Fibroblast of skin of back (primary cell): ENCODE results near the gene RARB.

Experiments
- DNase-seq: peaks from one replicate; pipeline ENCODE4 v3.0.0-alpha.2; 2013

RARB gene

DNA sequence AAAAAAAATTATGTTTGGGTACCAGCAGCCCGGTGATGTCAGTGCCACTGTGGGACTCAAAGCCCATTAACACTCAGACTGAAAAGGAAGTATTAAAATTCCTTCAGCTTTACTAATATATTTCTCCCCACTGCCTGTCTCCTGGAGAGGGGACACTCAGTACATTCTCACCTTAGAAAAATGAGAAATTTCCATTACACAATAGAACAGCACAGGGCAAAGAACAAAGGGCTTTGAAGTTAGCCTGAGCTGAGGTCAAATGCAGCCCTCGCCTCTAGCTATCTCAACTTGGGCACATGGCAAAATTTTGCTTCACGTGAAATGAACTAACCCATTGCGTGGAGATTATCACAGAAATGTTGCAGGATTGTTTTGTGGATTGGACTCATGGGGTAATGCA, 80.8 kb downstream of the RARB start:
- peak; percentile 90 for DNase-seq

DNA sequence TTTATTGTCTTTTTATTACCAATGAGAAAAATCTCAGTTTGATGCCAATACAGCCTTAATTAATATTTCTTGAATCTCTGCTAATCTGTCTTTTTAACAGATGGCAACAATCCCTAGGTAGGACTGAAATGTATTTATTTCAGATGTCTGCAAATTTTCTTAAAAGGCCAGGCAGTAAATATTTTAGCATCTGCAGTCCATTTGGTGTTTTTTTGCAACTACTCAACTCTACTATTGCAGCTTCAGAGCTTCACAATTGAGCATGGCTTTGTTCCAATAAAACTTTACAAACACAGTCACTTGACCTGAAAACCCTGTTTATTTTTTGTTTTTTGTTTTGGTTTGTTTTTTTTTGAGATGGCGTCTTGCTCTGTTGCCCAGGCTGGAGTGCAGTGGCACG, 82.7 kb downstream of the RARB start:
- no peak for DNase-seq

DNA sequence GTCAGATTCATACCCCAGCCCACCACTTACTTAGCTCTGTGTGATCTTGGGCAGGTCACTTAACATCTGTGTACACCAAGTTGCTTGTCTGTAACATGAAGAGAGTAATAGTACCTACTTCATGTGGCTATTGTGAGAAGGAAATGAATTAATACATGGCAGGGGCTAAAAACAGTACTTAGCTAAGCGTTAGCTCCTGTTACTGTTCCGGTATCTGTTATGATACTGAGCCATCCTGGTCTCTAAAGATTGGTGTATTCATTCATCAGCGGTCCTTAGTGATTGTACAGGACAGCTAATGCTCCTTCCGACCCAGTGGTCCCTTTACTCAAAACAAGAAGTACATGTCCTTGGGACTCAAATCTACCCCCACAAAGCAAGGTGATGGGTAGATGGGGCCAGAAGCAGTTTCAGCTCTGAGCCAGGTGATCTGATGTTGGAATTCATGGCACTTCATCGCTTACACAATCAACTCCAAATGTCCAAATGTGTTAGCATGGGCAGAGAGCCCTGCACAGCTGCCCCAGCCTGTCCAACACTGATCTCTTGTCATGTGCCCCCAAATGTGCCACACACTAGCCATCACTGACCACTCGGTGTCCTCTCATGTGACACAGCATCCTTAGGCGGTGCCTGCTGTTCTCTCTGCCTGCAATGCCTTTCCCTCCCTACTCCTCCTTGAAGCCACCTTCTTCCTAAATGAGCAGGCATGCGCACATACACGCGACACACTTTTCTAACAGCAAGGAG, 84.1 kb downstream of the RARB start:
- DNase-seq, result no peak

DNA sequence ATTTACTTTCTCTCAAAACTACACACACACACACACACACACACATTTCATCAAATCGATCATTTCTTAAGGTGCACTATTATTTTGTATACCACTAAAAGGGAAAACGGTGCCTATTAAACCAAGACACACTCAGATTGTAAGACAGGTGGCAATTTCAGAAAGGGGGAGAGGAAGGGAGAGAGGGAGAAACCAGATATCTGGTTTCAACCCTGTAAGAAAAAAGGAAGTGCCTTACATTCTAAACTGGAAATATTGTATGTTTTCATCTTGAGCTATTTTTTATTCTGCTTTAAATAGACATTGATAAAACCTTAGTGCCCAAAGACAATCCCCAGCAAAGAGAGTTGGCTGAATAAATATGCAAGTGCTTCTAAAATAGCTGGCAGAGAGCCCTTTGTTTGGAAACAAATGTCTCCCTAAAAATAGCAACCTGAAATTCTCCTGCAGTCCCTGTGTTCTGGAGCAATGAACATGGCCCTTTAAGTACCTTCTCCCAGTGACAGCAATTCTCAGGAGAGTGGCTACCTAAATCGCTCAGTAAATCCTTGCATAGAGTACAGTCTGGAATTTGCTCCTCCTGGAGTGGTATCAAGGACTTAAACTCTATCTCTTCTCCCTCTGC, 85.7 kb downstream of the RARB start:
- DNase-seq, result no peak

DNA sequence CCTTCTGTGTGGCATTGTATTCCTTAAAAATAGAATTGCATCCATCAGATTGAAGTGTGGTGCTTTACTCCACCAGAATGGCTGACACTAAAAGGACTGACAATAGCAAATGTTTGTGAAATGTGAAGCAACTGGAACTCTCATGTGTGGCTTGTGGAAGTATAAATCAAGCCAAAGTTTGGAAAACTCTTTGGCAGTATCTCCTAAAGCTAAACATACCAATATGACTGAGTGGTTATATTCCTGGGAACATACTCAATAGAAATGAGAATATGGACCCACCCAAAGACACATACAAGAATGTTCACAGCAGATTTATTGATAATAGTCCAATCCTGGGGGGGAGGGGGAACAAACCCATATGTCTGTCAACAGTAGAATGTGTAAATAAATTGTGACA, 87.1 kb downstream of the RARB start:
- DNase-seq, result peak; percentile 35

DNA sequence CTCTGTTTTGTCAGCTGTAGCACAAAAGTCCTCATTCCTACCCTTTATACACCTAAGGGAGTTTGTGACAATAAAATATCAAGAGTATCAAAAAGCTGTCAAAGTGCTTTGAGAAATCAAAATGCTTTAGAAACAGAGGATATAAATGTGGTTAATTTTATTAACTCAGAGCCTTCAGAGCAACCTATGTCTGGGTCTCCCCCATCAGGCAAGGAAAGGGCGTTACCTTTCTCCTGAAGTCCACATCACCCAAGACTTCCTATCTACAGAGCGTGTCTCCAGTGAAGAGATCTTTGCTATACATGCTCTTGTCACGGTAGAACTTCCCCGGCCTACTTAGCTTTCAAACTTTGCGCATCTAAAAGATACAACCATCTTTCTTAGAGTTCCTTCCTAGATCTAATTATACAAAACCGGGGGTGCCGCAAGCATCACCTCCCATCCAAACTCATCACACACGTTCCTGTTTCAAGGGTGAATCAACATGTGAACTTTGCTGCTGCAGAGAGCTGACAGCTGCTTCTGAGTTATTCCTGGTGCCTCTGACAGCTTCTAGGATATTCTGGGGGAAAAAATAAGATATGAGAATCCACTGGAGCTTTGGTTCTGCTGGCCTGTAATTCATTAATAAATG, 93.0 kb downstream of the RARB start:
- DNase-seq, result no peak

DNA sequence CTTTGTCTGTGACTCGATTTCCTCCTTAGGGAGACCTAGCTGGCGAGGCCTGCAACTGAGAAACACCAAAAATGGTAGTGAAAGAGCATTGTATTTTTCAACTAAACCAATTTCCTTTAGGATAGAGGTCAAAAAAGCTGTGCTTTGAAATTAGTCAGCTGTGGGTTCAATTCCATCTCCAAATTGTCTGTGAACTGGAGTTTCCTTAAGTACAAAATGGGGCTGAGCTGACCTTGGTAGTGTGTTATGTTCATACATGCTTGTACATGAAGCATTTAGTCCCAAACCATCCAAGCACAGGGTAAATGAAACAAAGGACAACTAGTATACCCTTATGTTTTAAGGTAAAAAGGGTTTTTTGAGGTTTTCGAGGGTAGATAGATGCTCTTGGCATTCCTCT, 99.3 kb downstream of the RARB start:
- DNase-seq, result no peak

DNA sequence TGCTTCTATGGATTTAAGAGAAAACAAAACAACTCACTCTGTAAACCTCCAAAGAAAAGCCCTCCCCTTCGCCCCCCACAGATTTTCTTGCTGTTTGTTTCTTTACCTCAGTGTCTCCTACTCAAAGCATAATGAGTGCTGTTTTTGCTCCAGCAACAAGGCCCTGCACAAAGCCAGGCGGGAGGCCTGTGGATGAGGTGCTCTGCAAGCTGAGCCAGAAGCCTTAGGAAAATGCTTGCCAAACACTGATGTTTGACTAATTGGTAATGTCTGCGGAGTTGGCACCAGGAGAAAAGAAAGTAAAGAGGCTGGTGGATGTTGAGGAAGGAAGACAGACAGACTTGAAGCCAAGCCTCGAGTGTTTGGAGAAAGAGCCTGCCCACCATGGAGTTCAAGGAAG, 99.7 kb downstream of the RARB start:
- DNase-seq, result no peak

DNA sequence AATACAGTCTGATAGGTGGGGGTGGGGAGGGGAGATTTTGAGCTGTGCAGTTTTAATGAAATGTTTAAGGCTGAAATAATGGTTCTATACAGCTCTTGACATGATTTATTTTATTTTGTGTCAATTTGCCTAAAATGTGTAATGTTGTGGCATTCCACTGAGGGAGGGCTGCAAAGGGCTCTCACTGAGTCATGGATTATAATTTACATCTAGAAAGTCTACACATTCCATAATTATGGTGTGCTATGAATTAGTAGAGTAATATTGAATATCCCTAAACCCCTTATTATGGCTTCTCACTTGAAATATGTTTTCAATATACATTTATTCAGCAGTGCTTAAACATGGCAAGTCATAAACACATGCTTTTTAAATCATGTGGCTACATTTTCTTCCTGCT, 103.9 kb downstream of the RARB start:
- no peak for DNase-seq

DNA sequence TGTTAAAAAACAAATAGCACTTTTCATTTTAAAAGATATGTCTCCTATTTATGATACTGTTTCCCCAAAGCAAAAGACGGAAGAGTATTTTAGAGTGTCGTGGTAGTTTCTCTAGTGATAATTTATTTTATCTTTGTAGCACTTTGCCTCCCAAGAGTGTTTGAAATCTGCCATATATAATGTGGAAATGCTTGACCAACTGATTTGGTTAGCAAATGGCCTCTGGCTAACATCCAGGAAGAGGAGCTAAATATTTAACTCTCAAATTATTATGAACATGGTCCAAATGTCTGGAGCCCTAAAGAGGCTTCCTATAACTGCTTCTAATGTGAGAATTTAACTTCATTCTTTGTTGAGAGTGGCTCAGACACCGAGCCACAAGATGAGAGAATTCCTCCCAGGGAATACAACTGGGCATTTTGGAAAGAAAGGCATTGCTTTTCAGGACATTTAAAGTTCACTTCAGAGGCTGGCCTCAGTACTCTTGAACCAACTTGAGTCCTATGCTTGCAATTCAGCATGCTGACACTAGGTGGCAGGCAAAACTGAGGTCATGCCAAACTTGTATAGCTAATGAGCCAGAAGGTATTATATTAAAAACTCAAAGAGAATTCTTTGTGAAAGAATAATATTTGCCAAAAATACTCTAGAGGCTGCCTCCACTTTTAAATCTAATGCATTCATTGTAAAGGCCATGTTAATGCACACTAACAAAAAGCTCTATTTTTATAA, 104.5 kb downstream of the RARB start:
- no peak for DNase-seq

DNA sequence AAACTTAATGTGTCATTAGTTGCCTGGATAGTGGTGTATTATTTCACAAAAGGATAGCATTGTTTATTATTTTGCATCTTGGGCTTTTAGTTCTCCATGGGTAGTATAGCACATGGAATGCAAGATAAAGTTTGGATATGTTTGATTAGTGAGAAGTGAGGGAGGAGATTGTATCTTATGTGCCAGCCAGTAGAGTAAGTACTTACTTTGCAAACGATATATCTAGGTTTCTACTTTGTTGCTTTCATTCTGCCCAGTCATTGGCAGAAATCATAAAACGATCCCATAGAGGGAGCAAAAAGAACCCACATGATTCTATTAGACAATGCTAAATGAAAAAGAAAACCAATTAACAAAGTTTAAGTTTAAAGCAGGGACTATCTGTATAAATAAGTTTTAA, 105.3 kb downstream of the RARB start:
- no peak for DNase-seq

DNA sequence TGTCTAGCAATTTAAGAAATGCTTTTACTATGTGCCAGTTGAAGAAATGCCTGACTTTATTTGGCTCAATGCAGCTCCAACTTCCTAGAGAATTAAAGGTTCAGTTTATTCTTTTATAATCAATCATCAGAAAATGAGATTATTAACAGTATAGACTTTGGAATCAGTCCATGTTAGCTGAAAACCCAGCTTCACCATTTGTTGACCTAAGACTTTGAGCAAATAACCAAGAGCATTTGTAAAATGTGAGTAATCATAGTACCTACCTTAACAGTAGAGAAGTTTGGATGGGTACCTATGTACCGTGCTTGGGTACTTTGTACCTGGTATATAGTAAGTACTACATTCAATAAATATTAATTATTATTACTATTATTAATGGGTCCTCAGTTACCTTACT, 105.9 kb downstream of the RARB start:
- no peak for DNase-seq

DNA sequence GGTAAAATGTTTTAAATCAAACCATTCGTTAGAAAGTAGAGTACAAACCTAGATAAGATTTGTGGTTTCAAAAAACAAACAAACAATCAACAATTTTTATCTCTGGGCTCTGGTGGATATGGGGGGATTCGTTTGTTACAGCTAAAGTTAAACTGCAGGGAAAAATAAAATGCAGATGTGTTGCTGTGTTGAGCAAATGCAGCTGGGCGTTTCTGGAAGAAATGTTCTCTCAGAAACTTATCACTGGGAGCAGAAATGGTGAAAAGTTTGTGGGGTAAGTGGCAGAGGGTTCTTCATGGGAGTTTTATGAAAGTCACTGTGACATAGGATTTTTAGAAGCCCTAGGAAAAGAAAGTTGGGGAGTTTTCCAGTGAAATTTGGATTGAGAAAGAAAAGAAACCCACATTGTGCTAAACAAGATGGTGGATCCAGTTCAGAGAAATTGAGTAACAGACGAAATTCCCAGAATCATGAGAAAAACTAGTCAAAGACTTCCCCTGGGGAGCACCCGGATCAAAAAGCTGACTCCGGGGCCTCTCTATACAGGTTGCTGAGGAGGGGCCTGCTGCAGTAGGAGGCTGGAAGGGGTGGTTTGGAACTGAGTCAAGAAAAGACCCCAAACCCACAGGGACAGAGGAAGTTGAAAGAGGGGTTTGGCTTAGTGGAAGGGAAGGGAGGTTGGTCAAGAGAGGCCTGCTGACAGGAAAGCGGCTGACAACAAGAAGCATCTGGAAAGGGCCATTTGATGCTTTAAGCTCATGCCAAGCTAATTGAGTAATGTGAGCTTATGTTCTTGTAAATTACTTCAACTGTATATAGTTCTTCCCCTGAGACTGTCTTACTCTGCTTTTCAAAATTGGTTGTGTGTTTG, 108.7 kb downstream of the RARB start:
- no peak for DNase-seq

DNA sequence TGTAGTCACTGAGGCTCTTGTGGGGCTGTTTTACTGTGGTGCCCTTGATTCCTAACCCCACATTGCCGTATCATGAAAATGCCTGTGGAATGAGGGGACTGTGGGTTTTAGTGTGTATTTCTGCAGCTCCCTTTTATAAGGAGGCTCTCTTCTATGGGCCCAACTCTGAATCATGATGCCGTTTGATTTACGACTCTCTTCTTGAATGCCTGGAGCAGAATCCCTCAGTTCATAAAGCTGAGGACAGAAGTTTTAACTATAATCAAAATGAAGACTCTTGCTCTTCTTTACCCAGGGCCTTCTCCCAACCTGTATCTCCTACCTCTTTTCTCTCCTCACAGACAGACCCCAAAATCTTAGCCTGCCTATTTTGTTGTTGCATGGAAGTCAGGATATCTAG, 109.5 kb downstream of the RARB start:
- DNase-seq, result no peak

DNA sequence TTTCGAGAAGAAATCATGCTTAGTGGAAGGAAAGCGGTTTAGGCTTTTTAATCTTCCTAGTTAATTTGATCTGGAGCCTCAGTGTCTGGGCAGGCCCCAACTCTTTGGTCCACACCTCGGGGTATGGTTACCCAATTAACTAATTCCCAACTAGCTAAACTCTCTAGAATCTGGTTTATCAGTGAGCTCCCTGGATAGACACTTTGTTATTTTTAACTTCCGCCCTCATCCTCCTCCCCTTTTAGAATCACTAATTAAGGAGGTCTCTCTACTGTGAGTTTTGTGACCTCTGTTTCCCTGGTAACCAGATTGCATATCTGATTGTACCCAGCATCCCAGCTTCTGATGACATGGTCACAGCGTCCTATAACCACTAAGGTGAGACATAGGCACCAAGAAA, 112.2 kb downstream of the RARB start:
- no peak for DNase-seq

DNA sequence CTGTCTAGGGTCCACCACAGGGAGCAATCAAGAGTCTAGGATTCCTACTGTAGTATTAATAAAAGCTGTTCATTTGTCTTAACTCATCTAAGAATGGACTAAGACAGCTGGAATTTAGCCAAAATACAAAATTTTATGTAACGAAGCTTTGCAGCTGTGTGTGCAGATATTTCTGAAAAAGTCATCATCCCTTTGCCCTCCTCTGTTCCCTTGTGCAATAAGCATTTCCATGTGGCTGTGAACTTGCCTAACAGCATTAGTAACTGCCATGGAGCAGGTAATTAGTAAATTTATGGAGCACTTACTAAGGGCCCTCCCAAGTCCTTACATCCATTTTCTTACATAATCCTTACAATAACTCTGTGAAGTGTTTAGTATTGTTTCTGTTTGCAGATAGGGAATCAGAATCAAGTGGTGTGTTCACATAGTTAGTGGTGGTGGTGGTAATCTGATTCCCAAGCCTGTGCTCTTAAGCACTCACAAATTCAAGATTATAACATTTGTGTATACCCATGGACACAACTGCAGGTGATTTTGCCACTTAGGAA, 114.5 kb downstream of the RARB start:
- no peak for DNase-seq

DNA sequence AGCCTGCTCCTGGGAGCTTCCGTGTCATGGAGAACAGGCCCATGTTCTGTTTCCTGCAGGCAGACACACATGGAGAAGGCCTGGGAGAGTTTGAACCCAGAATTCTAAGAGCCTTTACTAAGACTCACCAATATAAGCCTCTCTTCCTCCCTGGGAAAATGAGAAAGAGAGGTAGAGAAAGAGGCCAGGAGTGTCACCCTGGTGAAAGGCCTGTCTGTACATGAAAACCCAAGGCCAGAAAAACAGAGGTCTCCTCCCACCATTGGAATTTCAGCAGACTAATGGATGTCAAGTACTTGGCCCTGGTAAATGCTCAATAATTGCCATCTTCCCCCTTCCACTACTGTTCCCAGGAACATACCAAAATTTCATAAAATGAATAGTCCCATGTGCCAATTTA, 119.0 kb downstream of the RARB start:
- no peak for DNase-seq

DNA sequence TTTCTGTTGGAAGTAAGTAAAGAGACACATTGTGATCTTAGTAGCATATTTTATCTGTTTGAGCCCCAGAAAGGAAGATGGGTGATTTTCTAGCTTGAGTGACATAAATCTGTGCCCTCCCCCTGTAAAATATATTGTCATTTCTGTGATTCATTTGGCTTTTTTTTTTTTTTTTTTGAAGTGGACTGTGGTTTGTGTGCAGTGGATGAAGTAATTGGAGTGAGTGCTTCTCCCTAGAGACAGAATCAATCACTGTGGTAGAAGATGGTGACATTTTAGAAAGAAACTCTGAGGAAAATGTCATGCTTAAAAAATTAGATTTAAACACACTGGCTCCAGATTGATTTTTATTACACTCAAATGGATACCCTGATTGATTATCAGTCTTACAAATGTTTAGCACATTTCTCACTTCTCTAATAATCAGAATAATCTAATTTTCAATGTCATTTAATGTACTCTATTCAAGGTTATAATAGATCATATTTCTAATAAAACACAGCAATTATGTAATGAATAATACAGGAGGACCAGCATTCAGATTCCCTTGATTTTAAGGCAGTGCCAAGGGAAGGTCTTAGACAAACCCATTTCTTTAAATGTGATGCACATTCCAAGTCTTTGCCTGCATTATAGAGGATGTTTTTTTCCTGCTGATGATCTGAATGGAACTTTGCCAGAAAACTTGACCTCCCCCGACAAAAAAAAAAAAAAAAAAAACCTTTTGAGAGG, 120.0 kb downstream of the RARB start:
- peak; percentile 81 for DNase-seq

DNA sequence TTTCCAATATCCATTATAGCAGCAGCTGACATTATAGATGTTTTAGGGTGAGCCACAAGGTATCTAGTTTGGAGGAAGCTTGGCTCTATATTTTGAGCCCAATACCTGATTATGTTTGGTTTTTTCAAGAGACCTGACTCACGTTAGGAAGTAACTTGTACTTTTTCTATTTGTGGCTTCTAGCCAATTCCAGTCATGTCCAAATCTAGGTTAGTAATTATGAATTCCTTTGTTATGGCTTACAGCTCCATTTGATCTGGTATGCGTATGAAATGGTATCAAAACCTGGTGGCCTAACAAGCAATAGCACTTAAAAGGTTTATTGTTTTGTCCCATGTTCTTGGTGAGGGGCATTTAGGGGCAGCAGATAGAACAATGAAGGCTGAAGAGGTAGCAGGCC, 120.8 kb downstream of the RARB start:
- no peak for DNase-seq

DNA sequence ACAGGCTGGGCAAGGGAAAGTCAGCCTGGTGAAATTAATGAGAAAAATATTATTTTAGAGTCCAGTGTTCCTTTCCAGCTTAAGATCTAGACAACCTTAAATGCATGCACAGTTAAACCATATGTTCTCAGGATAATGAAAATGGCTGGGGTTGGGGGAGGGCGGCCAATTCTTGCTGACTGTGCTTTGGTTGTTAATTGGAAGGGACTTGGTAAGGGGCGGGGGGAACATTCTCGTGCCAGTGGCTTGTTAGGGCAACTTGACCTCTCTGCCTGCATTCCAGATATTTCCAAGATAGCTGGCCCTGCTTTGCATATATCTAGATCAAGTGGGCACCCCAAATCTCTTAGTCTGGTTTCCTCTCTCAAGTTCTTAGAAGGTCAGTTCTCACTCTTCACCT, 124.2 kb downstream of the RARB start:
- DNase-seq, result no peak

DNA sequence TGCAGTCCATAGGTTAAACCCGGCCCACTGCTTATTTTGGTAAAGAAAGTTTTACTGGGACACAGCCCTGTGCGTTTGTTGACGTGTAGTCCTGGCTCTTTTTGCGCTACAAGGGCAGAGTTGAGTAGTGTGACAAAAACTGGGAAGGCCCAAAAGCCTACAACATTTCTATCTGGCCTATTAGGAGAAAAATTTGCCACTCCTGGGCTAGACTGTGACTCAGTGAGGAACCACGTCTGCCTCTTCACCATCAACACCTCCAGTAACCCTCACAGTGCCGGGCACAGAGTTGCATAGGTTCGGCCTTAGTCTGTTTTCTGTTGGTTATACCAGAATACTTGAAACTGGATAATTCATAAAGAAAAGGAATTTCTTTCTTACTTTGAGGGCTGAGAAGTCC, 126.3 kb downstream of the RARB start:
- no peak for DNase-seq
